ENCODE data around the gene CTF1.
"Not testable (repeated sequence)": the region's sequence is repeated elsewhere in the genome, so short reads cannot be mapped to it uniquely, and the experiment has no call there.

CTF1 gene

DNA sequence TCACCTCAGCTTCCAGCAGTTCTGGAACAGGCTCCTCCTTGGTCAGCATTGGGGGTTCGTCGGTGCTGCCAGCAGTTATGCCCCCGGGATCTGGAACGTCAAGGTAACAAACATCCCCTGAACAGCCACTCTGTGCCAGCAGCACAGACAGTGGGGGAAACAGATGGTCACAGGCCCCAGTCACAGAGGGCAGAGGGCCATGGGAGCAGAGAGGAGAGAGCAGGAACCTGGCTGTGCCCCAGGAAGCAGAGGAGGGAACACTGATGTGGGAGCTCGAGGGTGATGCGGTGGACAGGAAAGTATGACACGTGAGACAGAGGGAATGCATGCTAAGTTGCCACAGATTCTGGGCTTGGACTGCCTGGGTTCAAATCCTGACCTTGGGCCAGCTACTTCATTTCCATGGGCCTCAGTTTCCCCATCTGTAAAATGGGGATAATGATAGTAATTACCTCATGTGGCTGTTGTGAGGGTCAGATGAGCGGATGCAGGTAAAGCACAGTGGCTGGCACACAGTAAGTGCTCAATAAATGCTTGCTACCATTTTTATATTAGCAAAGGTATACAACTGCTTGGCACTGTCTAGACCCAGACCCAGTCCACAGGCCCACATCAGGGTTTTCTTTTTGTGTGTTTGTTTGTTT, 7.4 kb upstream of the CTF1 start:
- no peak for DNase-seq

DNA sequence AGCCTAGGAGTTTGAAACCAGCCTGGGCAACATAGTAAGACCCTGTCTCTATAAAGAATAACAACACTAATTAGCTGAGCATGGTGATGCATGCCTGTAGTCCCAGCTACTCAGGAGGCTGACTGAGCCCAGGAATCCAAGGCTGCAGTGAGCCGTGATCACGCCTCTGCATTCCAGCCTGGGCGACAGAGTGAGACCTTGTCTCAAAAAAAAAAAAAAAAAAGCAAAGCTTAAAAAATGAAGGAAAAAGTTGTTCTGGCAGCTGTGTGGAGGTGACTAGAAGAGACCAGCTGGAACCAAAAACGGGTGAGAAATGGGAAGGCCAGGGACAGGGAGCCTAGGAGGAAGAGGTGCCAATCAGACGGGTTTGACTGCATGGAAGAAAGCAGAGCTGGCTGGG, 6.7 kb upstream of the CTF1 start:
- DNase-seq, result no peak

DNA sequence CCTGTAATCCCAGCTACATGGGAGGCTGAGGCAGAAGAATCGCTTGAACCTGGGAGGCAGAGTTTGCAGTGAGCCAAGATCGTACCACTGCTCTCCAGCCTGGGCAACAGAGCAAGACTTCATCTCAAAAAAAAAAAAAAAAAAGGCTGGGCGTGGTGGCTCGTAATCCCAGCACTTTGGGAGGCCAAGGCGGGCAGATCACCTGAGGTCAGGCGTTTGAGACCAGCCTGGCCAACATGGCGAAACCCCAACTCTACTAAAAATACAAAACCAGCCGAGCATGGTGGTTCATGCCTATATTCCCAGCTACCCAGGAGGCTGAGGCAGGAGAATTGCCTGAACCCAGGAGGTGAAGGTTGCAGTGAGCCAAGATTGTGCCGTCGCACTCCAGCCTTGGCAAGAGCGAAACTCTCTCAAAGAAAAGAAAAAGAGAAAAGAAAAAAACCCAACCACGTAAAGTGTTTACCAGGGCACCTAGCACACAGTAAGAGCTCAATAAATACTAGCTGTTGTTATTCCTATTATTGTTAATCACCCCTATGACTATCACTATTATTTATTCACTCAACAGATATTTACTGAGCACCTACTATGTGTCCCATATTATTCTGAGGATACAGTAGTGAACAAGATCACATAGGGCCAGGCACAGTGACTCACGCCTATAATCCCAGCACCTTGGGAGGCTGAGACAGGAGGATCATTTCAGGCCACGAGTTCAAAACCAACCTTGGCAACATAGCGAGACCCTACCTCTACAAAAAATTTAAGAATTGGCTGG, 5.2 kb upstream of the CTF1 start:
- not testable (repeated sequence) for DNase-seq

DNA sequence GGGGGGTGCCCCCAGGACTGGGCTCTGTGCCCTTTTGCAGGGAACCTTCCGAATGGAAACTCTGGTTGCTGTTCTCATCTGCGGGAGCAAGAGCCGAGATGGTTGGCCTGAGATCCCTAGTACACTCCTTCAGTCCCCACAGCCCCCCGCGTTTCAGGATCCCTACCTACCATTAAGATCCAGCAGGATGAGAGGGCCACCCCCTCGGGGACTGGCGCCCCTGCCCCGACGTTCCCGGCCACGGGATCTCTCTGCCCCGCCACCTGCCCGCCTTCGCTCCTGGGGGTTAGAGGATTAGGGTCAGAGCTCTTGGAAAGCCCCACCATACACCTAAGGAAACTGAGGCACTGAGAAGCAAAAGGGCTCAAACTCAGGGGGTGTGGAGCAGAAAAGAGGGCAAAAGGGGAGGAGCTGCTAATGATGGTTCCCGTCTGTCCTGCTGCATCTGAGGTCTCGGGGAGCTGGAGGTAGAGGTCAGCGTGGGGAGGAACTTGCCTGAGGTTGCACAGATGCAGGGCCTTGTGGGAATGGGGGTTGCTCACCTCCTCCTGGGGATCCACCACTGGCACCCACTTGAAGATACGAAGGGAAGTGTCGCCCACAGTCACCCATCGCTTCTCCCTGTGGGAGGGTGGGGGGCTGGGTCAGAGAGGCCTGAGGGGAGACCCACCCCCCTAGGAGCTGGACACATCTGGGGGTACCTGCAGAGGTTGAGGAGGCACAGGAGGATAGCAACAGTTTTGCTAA, 3.6 kb upstream of the CTF1 start:
- no peak for DNase-seq

DNA sequence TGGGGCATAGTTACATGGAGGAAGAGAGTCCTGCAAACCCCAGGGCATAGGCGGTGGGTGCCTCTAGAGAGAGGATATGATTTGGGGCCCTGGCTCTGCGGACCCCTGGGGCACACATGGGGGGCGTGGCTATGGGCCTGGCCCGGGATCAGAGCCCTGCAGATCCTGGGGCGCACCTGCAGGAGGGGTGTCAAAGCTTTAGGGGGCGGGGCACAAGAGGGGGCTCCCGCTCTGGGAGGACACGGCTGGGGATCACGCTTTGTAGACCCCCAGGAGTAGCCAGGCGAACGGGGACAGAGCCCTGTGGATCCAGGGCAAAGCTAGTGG, 3.0 kb upstream of the CTF1 start:
- no peak for DNase-seq

DNA sequence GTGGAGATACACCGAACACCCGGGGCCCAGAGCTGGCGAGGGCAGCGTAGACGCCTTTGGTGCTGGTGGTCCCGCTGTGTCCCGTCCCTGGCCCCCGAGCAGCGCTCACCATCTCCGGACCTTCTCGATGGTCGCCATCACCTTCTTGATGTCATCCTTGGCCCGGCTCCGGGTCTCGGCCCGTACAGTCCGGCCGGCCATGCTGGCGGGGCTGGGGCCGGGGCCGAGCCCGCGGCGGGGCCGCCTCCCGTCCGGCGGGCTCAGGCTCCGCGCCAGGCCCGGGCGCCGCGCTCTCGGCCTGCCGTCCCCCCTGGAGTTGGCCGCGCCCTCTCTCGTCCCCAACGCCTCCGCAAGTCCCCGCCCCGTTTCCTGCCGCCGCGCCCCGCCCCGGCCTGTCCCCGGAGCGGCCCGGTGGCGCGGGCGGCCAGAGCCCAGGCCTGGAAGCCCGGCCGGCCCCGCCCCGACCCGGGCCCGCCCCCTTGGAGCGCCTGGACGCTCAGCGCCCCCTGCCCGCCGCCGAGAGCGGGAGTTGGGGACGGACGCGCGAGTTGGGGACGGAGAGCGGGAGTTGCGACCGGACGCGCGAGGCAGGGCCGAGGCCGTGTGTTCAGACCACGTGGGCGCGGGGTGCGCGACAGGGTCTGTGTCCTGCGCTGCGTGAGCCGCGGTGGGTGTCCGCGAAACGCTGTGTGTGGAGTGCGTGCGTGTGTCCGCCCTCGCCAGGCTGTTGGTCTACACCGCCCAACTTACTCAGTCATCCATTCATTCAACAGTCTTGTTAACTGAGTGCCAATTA, 2.5 kb upstream of the CTF1 start, which contains the start of gene BCL7C:
BCL7C (minus strand) TSS at position 334 of the 796 bp plus-strand sequence; CDS start at position 201, 133 bp downstream.
- DNase-seq, result peak; percentile 81

DNA sequence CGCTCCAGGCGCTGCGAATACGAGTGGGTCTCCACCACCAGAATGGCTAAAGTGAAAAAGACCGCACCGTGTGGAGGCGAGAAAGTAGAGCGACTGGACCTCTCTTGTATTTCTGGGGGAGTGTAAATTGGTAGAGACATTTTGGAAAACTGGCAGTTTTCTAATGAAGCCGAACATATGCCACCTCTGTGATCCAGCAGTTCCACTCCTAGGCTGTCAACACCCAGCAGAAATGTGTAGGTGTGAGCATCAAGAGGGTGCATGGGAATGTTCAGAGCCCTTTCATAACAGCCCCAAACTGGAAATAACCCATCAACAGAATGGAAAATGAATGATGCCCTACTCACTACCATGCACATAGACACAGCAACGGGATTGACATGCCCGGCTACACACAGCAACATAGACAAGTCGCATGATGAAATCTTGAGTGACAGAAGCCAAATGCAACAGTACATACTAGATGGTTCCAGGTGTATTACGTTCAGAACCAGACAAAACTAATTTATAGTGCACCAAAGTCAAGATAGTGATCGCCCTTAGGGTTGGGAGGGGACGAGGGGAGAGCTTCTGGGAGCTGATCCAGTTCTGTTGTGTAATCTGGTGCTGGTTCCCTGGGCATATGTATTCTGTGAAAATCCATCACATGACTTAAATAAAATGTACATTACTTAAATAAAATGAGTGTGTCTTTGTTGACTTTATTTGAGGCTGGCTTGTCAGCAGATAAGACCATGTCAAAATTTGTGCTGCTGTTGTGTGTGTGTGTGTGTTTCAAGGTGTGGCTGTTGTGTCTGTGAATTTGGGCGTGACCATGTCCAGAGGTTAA, 1.7 kb upstream of the CTF1 start:
- no peak for DNase-seq

DNA sequence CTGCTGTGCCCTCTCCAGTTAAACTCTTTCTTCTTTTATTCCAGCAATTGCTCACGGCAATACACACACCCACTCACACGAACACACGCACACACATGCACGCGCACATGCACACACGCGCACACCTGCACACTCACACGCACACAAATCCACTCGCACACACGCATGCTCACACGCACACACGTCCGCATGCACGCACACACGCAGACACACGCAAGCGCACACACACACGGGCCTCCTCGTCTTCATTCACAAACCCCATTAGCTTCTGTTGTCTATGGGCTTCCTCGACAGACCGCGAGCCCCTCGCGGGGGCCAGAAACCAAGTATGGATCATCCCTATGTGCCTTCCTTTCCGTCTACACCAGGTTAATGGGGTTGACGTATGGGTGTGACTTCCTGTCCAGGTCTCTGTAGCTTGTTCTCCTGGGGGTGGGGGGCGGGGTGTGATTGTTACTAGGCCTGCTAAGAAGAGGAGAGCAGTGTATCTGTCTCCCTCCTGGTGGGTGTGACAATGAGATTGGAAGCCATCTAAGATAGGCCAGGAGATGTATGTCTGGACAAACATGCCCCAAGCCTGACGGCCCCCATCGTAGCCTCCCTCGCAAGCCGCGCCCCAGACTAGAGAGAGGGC, 670 bp upstream of the CTF1 start:
- DNase-seq, result no peak

DNA sequence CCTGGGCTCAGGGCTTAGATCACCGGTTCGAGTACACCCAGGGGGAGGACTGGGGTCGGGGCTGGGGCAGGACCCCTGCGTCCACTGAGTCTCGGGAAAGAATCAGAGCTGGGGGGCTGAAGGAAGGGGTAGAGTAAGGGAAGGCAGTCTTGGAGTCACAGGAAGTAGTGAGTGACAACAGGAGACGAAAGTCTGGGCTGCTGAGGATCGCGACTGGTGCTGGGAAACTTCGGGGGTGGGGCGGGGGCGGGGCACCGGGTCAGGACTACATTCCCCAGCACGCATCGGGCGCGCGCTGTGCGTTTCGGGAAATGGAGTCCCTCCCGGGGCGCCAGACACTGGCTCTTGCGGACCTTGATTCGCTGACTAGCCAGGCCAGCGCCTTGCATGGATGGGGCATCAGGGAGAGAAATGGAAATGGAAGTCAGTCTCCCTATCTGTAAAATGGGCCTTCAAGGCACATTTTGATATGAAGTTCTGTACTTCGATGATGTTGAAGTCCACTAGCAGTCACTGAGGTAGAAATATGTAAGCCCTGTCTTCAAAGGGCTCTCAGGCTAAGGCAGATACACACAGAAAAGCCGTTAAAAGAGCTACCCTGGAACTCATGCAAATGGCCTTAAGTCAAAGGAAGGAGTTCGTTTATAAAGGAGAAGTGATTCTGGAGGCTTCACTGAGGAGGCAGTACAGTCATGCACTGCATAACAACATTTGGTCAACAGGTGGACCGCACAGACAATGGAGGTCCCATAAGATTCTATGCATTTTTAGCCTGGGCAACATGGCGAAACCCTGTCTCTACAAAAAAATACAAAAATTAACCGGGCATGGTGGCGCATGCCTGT, 697 bp downstream of the CTF1 start:
- DNase-seq, result peak; percentile 71

DNA sequence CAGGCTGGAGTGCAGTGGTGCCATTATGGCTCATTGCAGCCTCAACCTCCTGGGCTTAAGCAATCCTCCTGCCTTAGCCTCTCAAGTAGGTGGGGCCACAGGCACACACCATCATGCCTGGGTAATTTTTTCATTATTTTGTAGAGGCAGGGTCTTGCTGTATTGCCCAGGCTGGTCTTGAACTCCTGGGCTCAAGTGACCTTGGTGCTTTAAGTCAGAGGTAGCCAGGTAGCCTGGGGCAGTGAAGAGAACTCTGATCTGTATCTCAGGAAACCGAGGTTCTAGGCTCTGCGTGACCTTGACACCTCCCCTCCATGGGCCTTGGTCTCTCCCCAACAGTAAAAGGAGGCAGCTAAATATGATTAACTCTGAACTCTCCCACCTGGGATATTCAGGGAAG, 3.4 kb downstream of the CTF1 start:
- no peak for DNase-seq

DNA sequence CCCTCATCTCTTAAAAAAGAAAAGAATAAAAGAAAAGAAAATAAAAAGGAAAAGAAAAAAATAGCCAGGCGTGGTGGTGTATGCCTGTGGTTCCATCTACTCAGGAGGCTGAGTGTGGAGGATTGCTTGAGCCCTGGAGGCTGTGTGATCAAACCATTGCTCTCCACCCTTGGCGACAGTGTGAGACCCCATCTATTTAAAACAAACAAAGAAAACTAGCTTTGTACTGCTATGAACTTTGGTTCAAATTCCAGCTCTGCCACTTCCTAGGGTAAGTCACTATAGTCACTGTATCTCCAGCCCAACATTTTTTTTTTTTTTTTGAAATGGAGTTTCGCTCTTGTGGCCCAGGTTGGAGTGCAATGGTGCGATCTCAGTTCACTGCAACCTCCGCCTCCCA, 4.2 kb downstream of the CTF1 start:
- no peak for DNase-seq

DNA sequence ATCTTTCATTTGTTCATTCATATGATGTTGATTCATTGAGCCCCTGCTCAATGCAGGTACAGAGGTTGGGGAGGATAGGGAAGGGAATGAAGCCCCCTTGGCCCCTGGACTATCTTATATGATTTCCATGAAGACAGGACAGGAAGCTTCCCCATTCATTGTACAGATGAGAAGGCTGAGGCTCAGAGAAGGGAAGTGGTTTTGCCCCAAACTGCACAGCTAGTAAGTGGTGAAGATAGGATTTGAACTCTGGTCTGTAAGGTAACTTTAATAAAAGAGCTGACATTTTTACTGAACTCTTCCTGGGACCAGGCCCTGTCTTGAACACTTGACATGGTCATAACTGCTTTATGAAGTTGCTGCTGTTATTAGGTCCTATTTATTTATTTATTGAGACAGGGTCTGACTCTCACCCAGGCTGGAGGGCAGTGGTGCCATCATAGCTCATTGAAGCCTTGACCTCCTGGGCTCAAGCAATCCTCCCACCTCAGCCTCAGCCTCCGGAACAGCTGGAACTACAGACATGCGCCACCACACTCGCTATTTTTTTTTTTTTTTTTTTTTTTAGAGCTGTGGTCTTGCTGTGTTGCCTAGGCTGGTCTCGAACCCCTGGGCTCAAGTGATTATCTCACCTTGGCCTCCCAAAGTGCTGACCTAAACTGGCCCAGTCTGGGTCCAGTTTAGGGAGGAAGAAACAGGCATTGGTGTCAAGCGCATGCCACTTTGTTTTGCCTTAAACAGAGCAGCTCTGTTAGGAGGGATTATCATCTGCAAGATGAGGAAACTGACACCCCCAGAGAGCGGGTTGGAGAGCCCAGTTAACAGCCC, 5.0 kb downstream of the CTF1 start:
- no peak for DNase-seq

DNA sequence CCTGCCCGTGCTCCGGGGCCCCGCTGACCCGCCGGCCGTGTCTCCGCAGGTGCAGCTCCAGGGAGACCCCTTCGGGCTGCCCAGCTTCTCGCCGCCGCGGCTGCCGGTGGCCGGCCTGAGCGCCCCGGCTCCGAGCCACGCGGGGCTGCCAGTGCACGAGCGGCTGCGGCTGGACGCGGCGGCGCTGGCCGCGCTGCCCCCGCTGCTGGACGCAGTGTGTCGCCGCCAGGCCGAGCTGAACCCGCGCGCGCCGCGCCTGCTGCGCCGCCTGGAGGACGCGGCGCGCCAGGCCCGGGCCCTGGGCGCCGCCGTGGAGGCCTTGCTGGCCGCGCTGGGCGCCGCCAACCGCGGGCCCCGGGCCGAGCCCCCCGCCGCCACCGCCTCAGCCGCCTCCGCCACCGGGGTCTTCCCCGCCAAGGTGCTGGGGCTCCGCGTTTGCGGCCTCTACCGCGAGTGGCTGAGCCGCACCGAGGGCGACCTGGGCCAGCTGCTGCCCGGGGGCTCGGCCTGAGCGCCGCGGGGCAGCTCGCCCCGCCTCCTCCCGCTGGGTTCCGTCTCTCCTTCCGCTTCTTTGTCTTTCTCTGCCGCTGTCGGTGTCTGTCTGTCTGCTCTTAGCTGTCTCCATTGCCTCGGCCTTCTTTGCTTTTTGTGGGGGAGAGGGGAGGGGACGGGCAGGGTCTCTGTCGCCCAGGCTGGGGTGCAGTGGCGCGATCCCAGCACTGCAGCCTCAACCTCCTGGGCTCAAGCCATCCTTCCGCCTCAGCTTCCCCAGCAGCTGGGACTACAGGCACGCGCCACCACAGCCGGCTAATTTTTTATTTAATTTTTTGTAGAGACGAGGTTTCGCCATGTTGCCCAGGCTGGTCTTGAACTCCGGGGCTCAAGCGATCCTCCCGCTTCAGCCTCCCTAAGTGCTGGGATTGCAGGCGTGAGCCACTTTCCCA, 5.9 kb downstream of the CTF1 start:
- peak; percentile 42 for DNase-seq

DNA sequence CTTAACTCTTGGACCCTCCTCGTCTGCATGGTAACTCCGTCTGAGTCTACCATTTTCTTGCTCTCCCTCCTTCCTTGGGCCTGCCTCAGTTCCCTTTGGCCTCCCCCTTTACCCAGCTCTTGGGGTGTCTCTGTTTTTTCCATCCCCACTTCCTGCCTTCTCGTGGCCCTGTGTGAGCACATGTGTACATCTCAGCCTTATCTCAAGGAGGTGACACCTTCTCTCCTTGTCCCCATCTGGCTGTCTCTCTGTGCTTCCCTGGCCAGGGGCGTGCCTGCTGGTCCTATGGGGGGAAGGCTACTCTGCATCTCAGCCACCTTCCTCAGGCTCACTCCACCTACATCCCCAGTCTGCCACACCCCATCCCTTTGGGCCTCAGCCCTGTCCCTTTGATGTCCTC, 6.6 kb downstream of the CTF1 start:
- no peak for DNase-seq

DNA sequence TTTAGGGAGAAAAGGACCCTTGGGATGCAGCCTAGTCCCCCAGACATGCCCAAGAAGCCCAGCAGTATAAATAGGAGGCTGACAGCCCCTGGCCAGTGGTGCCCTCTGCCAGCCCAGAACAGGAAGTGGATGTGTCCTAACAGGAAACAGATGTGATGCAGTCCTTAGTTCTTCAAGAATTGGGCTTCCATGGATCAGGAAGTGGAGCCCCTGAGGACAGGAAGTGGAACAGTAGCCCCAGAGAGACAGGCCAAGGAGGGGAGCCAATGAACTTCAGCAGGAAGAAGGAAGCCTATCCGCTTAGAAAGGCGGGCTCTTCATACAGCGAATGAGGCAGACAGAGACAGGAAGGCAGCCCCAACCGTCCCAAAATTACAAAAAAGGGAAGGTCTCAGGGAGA, 7.2 kb downstream of the CTF1 start:
- DNase-seq, result no peak

DNA sequence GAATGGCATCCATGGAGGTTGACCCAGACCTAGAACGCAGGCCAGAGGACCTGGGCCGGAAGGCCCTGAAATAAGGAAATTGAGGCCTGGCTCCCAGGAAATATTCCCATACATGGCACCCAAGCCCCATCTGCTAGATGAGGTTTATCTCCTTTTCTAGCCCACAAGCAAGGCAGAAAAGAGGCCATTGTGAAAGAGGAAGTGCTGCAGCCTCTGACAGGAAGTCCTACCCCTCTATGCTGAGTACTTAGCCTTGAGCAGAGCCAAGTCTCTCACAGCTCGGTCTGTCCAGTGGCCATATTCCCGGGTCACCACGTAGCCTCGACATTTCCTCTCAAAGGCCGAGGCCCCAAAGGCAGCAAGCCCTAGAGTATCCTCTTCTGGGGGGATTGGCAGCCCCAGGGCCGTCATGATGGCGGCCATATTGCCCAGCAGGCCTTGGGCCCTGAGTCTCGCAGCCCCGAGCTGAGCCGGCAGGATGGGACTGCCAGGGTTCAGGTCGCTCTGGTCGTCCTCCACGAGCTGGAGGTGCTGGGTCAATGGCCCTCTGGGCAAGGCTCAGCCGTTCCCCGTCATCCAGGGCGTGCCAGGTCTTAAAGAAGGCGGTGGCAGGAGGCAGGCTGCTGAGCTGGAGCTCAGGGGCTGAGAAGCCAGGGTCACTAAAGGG, 7.8 kb downstream of the CTF1 start:
- DNase-seq, result no peak

DNA sequence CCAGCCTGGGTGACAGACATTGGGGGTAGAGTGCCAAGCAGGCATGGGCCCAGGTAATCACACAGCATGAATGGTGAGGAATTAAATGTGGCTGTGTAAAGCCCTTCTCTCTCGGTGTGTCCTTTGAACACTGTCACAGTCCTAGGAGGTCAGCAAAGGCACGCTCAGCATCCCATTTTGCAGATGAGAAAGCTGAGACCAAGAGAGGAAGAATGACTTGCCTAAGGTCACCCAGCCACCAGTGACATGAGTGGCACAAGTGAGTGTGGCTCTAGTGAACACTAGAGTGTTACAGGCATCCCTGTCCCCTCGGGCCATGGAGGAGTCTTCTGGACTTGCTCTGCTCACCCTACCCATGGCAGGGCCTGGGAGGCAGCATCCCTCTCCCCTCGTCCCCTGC, 10.7 kb downstream of the CTF1 start:
- DNase-seq, result no peak

DNA sequence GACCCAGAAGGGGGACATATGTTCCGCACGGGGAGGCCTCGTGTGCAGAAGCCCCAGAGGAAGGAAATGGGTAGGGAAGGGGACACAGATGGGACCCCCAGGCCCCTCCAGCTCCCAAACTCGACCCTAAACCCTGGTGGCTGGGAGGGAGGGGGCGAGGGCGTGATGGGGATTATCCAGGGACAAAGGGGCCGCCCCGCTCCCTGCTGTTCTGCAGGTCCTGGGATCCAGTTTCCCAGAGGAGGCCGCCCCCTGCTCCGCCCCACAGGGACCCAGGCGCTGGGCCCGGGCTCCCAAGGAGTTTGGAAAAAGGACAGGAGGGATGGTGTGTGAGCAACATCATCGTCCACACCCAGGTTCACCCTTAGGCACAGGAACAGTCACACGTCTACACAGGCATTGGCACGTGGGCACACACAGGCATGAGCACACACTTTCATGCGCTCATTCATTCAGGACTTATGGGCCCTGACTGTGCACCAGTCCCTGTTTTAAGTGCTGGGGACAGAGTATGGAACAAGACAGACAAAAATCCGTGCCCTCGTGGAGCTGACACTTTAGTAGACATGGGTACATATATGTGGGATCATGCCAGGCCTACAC, 14.1 kb downstream of the CTF1 start:
- no peak for DNase-seq
